Measurements from ENCODE around the gene CNOT11. TPM values are rescaled to one million over a fixed set of nuclear protein-coding genes. Genes with fewer than 3 reads are reported as not detected.

CNOT11 gene
- total RNA-seq, 1 donor from 2014 or later = 10.8 TPM

GRCh38 chr2:101296371-101296770 is 43.7 kb downstream of the CNOT11 start:
- peaks cover 5% of the 10 kb centered on the region for H3K36me3 ChIP-seq (ENCODE audit: control insufficient read depth, insufficient read depth, low read length)
- DNase-seq (ENCODE audit: low read depth) = no peak
- no peak overlapping the region for H3K4me3 ChIP-seq (ENCODE audit: low read depth, low read length)
- no peaks in the 10 kb centered on the region for H3K27me3 ChIP-seq (ENCODE audit: control insufficient read depth, insufficient read depth, low read length)
- TF ChIP-seq, protein P1, sequence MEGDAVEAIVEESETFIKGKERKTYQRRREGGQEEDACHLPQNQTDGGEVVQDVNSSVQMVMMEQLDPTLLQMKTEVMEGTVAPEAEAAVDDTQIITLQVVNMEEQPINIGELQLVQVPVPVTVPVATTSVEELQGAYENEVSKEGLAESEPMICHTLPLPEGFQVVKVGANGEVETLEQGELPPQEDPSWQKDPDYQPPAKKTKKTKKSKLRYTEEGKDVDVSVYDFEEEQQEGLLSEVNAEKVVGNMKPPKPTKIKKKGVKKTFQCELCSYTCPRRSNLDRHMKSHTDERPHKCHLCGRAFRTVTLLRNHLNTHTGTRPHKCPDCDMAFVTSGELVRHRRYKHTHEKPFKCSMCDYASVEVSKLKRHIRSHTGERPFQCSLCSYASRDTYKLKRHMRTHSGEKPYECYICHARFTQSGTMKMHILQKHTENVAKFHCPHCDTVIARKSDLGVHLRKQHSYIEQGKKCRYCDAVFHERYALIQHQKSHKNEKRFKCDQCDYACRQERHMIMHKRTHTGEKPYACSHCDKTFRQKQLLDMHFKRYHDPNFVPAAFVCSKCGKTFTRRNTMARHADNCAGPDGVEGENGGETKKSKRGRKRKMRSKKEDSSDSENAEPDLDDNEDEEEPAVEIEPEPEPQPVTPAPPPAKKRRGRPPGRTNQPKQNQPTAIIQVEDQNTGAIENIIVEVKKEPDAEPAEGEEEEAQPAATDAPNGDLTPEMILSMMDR (IDR thresholded peaks at IDR 0.05; ENCODE audit: insufficient read depth, low read length, severe bottlenecking) = no peak
- no peak for FAIRE-seq

GRCh38 chr2:101297383-101297782 is 44.7 kb downstream of the CNOT11 start:
- Histone ChIP-seq H3K4me3 (ENCODE audit: low read depth, low read length) (no peak overlapping the region), H3K36me3 (ENCODE audit: control insufficient read depth, insufficient read depth, low read length) (peaks cover 5% of the 10 kb centered on the region), H3K27me3 (ENCODE audit: control insufficient read depth, insufficient read depth, low read length) (no peaks in the 10 kb centered on the region)
- DNase-seq (ENCODE audit: low read depth) (no peak), FAIRE-seq (no peak)
- TF ChIP-seq, protein P1 (IDR thresholded peaks at IDR 0.05; ENCODE audit: insufficient read depth, low read length, severe bottlenecking) = no peak

DNA sequence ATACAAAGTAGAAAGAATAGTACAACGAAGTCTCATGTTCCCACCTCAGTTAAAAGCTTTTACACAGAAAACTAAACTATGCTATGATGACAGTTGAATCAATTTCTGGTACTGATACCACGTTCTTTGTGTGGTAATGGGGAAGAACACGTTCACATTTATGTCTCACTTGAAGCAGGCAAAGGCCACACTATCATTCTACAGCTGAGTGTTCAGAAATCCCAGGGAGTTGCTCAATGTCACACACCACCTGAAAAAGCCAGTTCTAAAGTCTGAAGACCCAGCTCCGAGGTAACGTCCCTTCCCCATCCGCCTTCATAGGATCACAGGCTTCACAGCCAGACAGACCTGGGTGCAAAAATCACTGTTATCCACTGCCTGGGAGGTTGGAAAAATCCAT is 46.9 kb downstream of the CNOT11 start:
- DNase-seq (ENCODE audit: low read depth) (no peak), FAIRE-seq (no peak)
- TF ChIP-seq, protein P1 (IDR thresholded peaks at IDR 0.05; ENCODE audit: insufficient read depth, low read length, severe bottlenecking) = no peak

DNA sequence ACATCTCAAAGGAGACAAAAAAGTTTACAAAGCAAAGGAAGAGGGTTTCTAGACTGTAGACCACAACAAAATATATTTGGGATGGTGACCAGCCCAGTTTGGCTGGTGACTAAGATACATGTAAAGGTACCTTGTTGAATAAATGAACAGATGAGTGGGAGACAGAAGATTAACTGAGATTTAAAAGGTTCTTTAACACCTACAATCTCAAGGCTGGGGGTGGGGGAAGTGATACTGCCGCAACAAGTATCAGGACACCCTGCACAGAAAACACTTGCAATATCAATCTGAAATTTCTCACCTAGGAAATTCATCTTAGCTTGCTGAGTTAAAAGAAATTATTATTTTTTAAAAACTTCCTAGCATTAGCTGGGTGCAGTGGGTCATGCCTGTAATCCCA is 47.5 kb downstream of the CNOT11 start:
- no peaks in the 10 kb centered on the region for H3K27me3 ChIP-seq (ENCODE audit: control insufficient read depth, insufficient read depth, low read length)
- H3K36me3 ChIP-seq (ENCODE audit: control insufficient read depth, insufficient read depth, low read length) = peaks cover 2% of the 10 kb centered on the region
- TF ChIP-seq, protein P1 (IDR thresholded peaks at IDR 0.05; ENCODE audit: insufficient read depth, low read length, severe bottlenecking) = no peak
- FAIRE-seq (no peak), DNase-seq (ENCODE audit: low read depth) (no peak)
- no peak overlapping the region for H3K4me3 ChIP-seq (ENCODE audit: low read depth, low read length)

More for the DNA sequence above, 46.9 kb downstream of the CNOT11 start:
- Histone ChIP-seq H3K27me3 (ENCODE audit: control insufficient read depth, insufficient read depth, low read length) (no peaks in the 10 kb centered on the region), H3K36me3 (ENCODE audit: control insufficient read depth, insufficient read depth, low read length) (peaks cover 2% of the 10 kb centered on the region), H3K4me3 (ENCODE audit: low read depth, low read length) (no peak overlapping the region)

DNA sequence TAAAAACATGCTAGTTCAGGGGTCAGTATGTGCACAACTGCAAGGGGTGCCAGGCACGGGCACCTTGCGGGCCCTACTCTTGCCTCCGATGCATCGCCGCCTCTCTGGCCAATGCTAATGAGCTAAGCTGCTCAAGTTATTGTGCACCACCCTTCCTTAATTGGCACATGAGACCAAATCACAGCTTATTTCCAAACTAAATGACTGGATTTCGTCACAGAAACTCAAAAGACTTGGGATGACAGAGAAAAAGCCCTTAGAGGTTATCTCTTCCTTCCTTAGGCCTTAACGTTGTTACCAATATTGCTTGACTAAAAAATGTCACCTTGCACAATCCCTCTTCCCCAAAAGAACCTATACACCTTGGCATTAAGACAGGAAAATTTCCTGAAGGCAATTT is 48.1 kb downstream of the CNOT11 start:
- H3K36me3 ChIP-seq (ENCODE audit: control insufficient read depth, insufficient read depth, low read length) = peaks cover 2% of the 10 kb centered on the region
- TF ChIP-seq, protein P1 (IDR thresholded peaks at IDR 0.05; ENCODE audit: insufficient read depth, low read length, severe bottlenecking) = no peak
- DNase-seq (ENCODE audit: low read depth) = no peak
- no peak for FAIRE-seq
- H3K27me3 ChIP-seq (ENCODE audit: control insufficient read depth, insufficient read depth, low read length) = no peaks in the 10 kb centered on the region
- H3K4me3 ChIP-seq (ENCODE audit: low read depth, low read length) = no peak overlapping the region

GRCh38 chr2:101302016-101302415 is 49.3 kb downstream of the CNOT11 start:
- H3K36me3 ChIP-seq (ENCODE audit: control insufficient read depth, insufficient read depth, low read length) = peaks cover 2% of the 10 kb centered on the region
- DNase-seq (ENCODE audit: low read depth) (no peak), FAIRE-seq (no peak)
- no peaks in the 10 kb centered on the region for H3K27me3 ChIP-seq (ENCODE audit: control insufficient read depth, insufficient read depth, low read length)
- TF ChIP-seq, protein P1 (IDR thresholded peaks at IDR 0.05; ENCODE audit: insufficient read depth, low read length, severe bottlenecking) = no peak
- H3K4me3 ChIP-seq (ENCODE audit: low read depth, low read length) = no peak overlapping the region

All from bronchial epithelial cell (primary cell).